GM21360 (cell line): ENCODE results near the gene SLC25A23.
"Not testable (repeated sequence)": the region's sequence is repeated elsewhere in the genome, so short reads cannot be mapped to it uniquely, and the experiment has no call there.

Source experiments
- ATAC-seq: cut with Tn5 transposase; IDR thresholded peaks from one replicate; pipeline ENCODE4 v1.9.1; 2021; ENCODE audit warnings: mild to moderate bottlenecking, moderate library complexity; ENCODE audit not compliant: unreplicated experiment

Gene SLC25A23

GRCh38 chr19:6457958-6458694, 1.5 kb downstream of the SLC25A23 start:
- no peak for ATAC-seq

- no peak for ATAC-seq
Observed at GRCh38 chr19:6455924-6456323, 3.7 kb downstream of the SLC25A23 start.

DNA sequence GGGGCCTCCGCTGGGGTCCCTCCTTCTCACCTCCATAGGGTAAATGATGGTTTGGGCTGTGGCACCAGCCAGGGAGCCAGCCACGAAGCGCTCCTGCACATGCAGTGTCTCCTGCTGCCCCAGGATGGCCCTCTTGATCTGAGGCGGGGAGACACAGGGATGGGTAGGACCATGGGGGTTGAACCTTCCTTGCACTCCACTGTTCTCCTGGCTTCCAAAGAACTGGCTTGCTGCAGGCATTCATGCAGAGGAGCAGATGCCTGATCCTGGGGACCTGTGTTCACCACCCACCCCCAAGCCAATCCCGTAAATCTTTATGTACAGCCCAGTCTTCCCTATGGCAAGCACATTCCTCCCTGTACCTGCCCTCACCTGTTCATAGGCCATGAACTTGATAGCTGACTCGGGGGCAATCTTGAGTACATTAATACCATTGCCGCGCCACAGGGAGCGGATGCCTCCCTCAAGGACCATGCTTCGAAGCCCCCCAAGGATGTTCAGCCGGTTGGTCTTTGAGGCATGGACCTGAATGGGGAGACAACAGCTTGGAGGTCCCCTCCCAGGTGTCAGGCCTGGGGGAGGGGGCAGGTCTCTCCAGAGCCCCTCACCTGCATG, 5.5 kb downstream of the SLC25A23 start:
- no peak for ATAC-seq

- no peak for ATAC-seq
Observed at GRCh38 chr19:6452899-6453298, 6.7 kb downstream of the SLC25A23 start.

DNA sequence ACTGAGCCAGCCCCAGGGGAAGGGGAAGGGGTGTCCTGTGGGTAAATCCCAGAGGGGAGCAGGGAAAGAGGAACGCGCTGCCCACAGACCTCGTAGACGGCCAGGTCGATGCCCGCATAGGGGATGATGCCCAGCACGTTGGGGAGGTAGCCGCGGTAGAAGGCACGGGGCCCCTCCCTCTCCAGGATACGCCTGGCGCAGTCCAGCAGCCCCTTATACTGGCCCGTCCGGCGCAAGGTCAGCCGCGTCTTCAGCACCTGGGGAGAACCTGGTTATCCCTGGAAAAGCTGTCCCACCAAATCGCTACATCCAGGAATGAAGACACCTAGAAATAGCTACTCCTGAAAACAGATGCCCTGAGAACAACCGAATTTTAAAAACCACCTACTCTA, 7.4 kb downstream of the SLC25A23 start:
- ATAC-seq, result no peak

DNA sequence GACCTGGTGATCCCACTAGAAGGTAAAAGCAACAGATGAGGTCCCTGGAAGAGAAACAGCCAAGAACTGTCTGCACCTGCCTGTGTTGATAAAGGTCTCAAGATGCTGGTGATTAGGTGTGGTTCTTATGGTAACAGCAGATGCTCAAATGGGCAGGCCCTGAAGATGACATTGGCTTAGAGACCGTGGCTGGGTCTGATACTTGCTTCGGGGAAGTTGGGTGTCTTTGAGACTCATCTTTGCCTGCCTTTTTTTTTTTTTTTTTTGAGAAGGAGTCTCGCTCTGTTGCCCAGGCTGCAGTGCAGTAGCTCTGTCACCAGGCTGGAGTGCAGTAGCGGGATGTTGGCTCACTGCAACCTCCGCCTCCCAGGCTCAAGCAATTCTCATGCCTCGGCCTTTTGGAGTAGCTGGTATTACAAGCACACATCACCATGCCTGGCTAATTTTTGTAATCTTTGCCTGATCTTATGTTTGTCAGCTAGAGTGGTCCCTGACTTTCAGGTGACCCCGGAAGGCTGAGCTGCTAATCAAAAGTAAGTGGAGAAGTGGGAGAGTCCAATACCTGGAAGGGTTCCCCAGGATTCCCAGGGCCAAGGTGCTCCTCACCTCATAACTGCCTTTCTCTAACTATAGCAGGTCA, 7.9 kb downstream of the SLC25A23 start:
- ATAC-seq, result no peak

DNA sequence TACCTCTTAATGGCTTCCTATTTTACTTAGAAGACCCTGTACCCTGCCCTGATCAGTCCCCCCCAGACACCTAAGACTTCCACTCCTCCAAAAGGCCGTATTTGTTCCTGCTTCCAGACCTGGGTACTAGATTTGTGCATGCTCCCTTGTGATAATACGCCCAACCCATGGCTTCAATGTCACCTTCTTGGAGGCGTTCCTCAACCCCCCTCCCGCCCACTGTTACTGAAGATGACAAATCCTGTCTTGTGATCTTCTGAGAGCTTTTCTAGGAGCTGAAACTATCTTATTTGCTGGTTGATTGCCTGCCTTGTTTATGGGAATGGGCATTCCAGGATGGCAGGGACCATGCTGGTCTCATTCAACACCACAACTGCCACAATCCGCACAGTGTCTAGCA, 9.4 kb downstream of the SLC25A23 start:
- ATAC-seq, result no peak

- ATAC-seq, result no peak
Observed at GRCh38 chr19:6448045-6448444, 11.5 kb downstream of the SLC25A23 start.

DNA sequence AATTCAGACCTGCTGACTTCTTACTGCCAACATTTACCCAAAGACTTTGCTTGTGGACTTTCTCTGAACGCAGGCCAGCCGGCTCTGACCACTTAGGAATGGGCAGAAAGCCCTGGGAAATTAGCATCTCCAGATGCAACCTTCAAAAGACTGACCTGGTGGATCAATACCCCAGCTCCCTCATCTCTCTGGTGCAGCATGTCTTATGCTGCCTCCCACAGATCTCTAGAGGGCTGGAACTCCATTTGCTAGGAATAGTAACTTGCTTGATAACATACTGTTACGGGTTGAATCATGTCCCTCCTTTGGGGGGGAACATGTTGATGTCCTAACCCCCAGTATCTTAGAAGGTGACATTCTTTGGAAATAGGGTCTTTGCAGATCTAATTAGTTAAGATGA, 13.1 kb downstream of the SLC25A23 start:
- no peak for ATAC-seq

GRCh38 chr19:6443986-6444385, 15.6 kb downstream of the SLC25A23 start:
- ATAC-seq, result no peak

GRCh38 chr19:6442087-6442688, 17.4 kb downstream of the SLC25A23 start:
- no peak for ATAC-seq

DNA sequence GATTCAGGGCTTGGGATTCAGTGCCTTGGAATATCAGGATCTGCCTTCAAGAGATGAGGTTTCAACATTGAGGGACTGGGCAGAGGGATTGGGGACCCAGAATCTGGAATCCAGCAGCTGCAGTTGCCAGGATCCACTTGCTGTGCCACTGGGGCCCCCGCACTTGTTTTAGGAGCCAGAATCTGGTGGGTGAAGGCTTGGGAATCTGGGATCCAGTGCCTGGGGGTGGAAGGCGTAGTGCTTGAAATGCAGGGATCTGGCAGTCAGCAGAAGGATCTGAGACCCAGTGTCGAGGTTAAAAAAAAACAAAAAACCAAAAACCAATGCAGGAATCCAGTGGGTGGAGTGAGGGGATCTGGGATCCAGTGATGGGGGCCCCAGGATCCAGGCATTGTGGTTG, 18.7 kb downstream of the SLC25A23 start:
- ATAC-seq, result no peak

DNA sequence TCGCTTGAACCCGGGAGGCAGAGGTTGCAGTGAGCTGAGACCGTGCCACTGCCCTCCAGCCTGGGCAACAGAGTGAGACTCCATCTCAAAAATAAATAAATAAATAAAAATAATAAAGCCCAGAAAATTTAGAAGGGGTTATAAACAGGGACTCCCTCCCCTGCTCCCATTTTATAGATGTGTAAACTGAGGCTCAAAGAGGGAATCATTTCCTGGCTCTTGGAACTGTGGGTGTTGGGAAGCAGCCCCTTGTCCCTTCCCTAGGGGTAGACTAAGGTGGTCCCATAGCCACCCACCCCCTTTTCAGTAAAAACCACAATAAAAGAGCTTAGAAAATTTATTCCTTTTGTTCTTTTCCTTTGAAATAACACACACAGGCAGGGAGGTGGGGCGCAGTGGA, 19.8 kb downstream of the SLC25A23 start:
- ATAC-seq, result no peak

DNA sequence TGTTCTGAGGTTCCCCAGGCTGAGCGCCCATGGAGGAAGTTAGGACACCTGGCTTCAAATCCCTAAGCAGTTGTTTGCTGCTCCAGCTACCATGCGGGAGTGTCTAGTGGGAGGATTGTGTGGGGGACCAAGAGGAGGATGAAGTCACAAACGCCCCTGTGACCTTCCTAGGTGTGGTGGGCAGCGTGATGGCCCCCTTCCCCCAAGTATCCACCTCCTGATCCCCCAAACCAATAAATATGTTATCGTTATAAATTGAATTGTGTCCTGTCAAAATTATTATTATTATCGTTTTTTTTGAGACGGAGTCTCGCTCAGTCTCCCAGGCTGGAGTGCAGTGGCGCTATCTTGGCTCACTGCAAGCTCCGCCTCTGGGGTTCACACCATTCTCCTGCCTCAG, 25.9 kb downstream of the SLC25A23 start, which contains the start of gene SLC25A41:
Gene SLC25A41 (minus strand): TSS at position 101 of the 400 bp plus-strand sequence. CDS start 70 bp downstream, at position 31.
- ATAC-seq, result no peak

DNA sequence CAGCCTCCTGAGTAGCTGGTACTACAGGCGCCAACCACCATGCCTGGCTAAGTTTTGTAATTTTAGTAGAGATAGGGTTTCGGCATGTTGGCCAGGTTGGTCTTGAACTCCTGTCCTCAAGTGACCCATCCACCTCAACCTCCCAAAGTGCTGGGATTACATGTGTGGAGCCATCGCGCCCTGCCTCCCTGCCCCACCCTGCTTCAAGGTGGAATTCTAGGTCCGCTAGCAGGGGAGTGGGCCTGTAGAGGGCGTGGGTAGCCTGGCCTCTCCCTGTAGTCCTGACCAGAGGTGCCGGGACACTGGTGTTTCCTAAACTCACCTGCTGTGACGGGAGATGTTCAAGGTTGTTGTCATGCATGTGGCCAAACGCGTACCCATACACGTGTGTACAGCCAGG, 26.4 kb downstream of the SLC25A23 start:
- no peak for ATAC-seq

DNA sequence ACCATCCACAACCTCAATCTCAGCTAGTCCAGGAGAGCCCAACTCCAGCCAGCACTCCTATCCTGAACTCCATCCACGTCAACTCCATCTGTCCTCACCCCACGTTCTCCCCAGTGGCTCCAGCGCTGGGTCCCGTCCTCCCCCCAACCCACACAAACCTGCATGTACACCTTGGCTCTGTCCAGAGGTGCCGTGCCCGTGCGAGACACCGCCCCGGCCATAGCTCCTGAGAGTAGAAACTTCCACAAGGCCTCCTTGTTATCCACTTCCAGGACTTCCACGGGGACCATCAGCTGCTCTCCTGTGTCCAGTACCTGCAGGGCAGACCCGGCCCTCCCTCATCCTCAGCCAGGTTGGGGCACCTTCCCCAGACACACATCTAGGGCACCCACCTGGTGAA, 27.7 kb downstream of the SLC25A23 start:
- no peak for ATAC-seq

- no peak for ATAC-seq
Observed at GRCh38 chr19:6429419-6430221, 30.0 kb downstream of the SLC25A23 start.

GRCh38 chr19:6428692-6429418, 30.7 kb downstream of the SLC25A23 start:
- ATAC-seq, result not testable (repeated sequence)

- no peak for ATAC-seq
Observed at GRCh38 chr19:6427131-6427530, 32.5 kb downstream of the SLC25A23 start.
